GM12892 (cell line): ENCODE data around the gene TCTN2. TPM values are rescaled to one million over a fixed set of nuclear protein-coding genes. Genes with fewer than 3 reads are reported as not detected.
A peak's percentile ranks its signal among the peaks of the same experiment; 100 is the strongest.

Experiments used
- DNase-seq: peaks from one replicate; pipeline ENCODE4 v3.0.0; 2011; ENCODE audit not compliant: insufficient read length
- FAIRE-seq: peaks from 2 replicates; lab custom pipeline; 2011; peaks lifted over from hg19 to GRCh38; lab: Jason Lieb, UNC
- POLR2A ChIP-seq: IDR thresholded peaks from 2 replicates; pipeline ENCODE4 v1.6.1; 2011; ENCODE audit warnings: low read depth, low read length, control low read depth
- POLR2AphosphoS5 ChIP-seq: IDR thresholded peaks from 2 replicates; pipeline ENCODE4 v1.6.1; 2011; ENCODE audit warnings: low read depth, low read length, control low read depth
- TAF1 ChIP-seq: IDR thresholded peaks from 2 replicates; pipeline ENCODE4 v1.6.1; 2011; ENCODE audit warnings: low read depth, mild to moderate bottlenecking, control low read depth, low read length, borderline replicate concordance
- polyA plus RNA-seq: library from polyadenylated mRNA; unstranded; fragments of >200 nt; gene quantifications from one replicate; pipeline ENCODE4 v1.2.1, GENCODE V29; 2012; ENCODE audit warnings: missing spikeins, inconsistent platforms; ENCODE audit not compliant: missing spikeins

The TCTN2 gene
- polyA plus RNA-seq, result 5.4 TPM

- 0 out of 2 replicates have a peak, but pooled peaks have one; percentile 13 for TF ChIP-seq TAF1
- TF ChIP-seq POLR2AphosphoS5, result no peak
- TF ChIP-seq POLR2A, result peak; percentile 54; the same call in 1 of the 2 replicates
These were observed at the start of gene TCTN2 for GRCh38 chr12:123670882-123671728. Gene TCTN2, plus strand, starts transcription at chr12:123671113. Its CDS starts 128 bp downstream, at chr12:123671241.

GRCh38 chr12:123621619-123622530 lies 49.0 kb upstream of the TCTN2 start:
- TF ChIP-seq POLR2A, result no peak
- TF ChIP-seq POLR2AphosphoS5, result peak; percentile 67; the same call in 1 of the 2 replicates
- no peak for DNase-seq
- FAIRE-seq, result no peak

More at GRCh38 chr12:123670882-123671728, at the start of gene TCTN2:
- FAIRE-seq, result peak; percentile 97
- DNase-seq, result peak; percentile 99

GRCh38 chr12:123633379-123634141 lies 37.4 kb upstream of the TCTN2 start, which contains the start of the genes EIF2B1 and GTF2H3:
Gene EIF2B1, minus strand, starts transcription at chr12:123633686. Its CDS starts 129 bp downstream, at chr12:123633557.
Gene GTF2H3, plus strand, starts transcription at chr12:123633829. Its CDS starts 31 bp downstream, at chr12:123633860.
- FAIRE-seq (peak; percentile 99), DNase-seq (peak; percentile 97)
- TF ChIP-seq TAF1 (peak; percentile 94), POLR2AphosphoS5 (peak; percentile 99), POLR2A (peak; percentile 99)

GRCh38 chr12:123634142-123634561 lies 36.8 kb upstream of the TCTN2 start:
- TF ChIP-seq POLR2A (no peak), POLR2AphosphoS5 (no peak), TAF1 (no peak)
- no peak for FAIRE-seq
- DNase-seq, result no peak

- FAIRE-seq, result no peak
- TF ChIP-seq TAF1 (no peak), POLR2A (no peak), POLR2AphosphoS5 (no peak)
- no peak for DNase-seq
These were observed 27.0 kb upstream of the TCTN2 start for GRCh38 chr12:123643911-123644310.

- TF ChIP-seq POLR2AphosphoS5 (no peak), POLR2A (no peak), TAF1 (no peak)
- DNase-seq (no peak), FAIRE-seq (no peak)
These were observed 25.5 kb upstream of the TCTN2 start for GRCh38 chr12:123645380-123645779.

GRCh38 chr12:123645878-123646277 lies 25.0 kb upstream of the TCTN2 start:
- no peak for FAIRE-seq
- no peak for TF ChIP-seq TAF1
- TF ChIP-seq POLR2AphosphoS5, result no peak
- TF ChIP-seq POLR2A, result no peak
- no peak for DNase-seq

GRCh38 chr12:123648401-123648800 lies 22.5 kb upstream of the TCTN2 start:
- TF ChIP-seq POLR2A, result no peak
- no peak for TF ChIP-seq TAF1
- TF ChIP-seq POLR2AphosphoS5, result no peak
- no peak for DNase-seq
- no peak for FAIRE-seq

- DNase-seq, result no peak
- no peak for FAIRE-seq
- TF ChIP-seq POLR2A (no peak), TAF1 (no peak), POLR2AphosphoS5 (no peak)
These were observed 16.7 kb upstream of the TCTN2 start for GRCh38 chr12:123654129-123654701.

- TF ChIP-seq TAF1 (no peak), POLR2AphosphoS5 (no peak), POLR2A (no peak)
- DNase-seq (no peak), FAIRE-seq (peak; percentile 36)
These were observed 15.5 kb upstream of the TCTN2 start for GRCh38 chr12:123655420-123655819.

GRCh38 chr12:123656392-123656791 lies 14.5 kb upstream of the TCTN2 start:
- TF ChIP-seq POLR2A (no peak), TAF1 (no peak), POLR2AphosphoS5 (no peak)
- DNase-seq (no peak), FAIRE-seq (no peak)

GRCh38 chr12:123657211-123657610 lies 13.7 kb upstream of the TCTN2 start:
- TF ChIP-seq POLR2A (no peak), POLR2AphosphoS5 (no peak)
- DNase-seq, result no peak
- FAIRE-seq, result no peak
